ENCODE data around the gene TNK2. TPM values are rescaled to one million over a fixed set of nuclear protein-coding genes. Genes with fewer than 3 reads are reported as not detected.

Gene TNK2
- total RNA-seq, 1 experiment from 2014 or later = 55.1 TPM

DNA sequence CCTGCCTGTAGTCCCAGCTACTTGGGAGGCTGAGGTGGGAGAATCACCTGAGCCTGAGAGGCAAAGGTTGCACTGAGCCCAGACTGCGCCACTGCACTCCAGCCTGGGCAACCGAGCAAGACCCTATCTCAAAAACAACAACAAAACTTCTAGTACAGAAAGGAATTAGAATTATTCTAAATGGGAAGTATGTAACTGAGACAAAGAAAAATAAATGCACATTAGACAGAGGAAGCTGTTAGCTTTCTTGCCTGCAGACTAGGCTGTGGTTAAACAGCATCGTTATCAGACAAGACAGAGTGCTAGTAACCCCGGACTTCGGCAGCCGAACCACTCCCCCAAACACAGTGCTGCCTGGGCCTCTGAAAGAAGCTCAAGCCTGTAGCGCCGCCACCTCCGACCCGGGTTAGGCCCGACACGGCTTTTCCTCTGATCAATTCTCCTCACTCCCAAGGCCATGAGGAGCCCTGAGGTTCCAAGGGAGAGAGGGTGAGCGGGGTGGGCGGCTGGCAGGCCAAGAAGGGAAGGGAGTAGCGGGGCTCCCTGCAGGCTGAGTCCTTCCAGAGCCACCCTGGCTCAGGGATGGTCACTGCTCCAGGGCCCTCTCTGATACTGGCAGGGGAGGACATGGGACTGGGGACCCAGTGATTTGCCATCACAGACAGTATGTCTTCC, 51.8 kb downstream of the TNK2 start:
- Histone ChIP-seq H3K36me3 (ENCODE audit: control insufficient read depth in 1 of 2, insufficient read depth in 2 of 2, low read length in 2 of 2) (no peaks in the 10 kb centered on the region), H3K9ac (ENCODE audit: low read length) (no peak overlapping the region), H3K9me3 (ENCODE audit: control insufficient read depth in 1 of 2, insufficient read depth in 1 of 2, low read depth in 1 of 2, low read length in 2 of 2) (no peaks in the 10 kb centered on the region), H3K4me2 (ENCODE audit: low read length) (no peak overlapping the region), H3K27me3 (ENCODE audit: insufficient read depth, low read length) (no peaks in the 10 kb centered on the region), H4K20me1 (ENCODE audit: insufficient read depth) (no peaks in the 10 kb centered on the region), H2AFZ (ENCODE audit: low read depth, low read length, poor library complexity, severe bottlenecking) (no peak overlapping the region), H3K79me2 (ENCODE audit: insufficient read depth, low read length) (no peaks in the 10 kb centered on the region), H3K4me1 (ENCODE audit: control insufficient read depth in 1 of 2, insufficient read depth in 2 of 2, low read length in 2 of 2) (peaks cover 0 to 10% of the 10 kb centered on the region in 2 experiments; a peak in 2 of 4 replicates), H3K4me3 (replicated peaks in 1 of 2; ENCODE audit: low read depth in 1 of 2, low read length in 2 of 2) (no peak overlapping the region), H3K27ac (ENCODE audit: low read depth, low read length) (no peak overlapping the region), H3K9me2 (ENCODE audit: insufficient read depth) (no peaks in the 10 kb centered on the region)
- CTCF ChIA-PET = interaction anchor here (4.9 kb wide), 1 partner anchor 37 kb away, joined by 53 read pairs; no protein-coding TSS in a partner anchor
- POLR2A ChIA-PET = no interaction called here
- no TSS peak for BruUV-seq (replicated peaks)
- TF ChIP-seq TCF7L2 (IDR thresholded peaks at IDR 0.05; ENCODE audit: borderline replicate concordance, extremely low read depth, insufficient read depth, insufficient read length) (no peak), ZNF274 (IDR thresholded peaks at IDR 0.05; ENCODE audit: low read depth, low read length) (no peak), ZFX (IDR thresholded peaks at IDR 0.05) (no peak), EZH2 (IDR thresholded peaks at IDR 0.05) (no peak), CEBPB (IDR thresholded peaks at IDR 0.05; ENCODE audit: low read depth) (no peak), JUND (IDR thresholded peaks at IDR 0.05) (no peak), EGR1 (IDR thresholded peaks at IDR 0.05; ENCODE audit: low read depth) (no peak), CBX3 (IDR thresholded peaks at IDR 0.05; ENCODE audit: low read depth) (no peak), EZH2phosphoT487 (IDR thresholded peaks at IDR 0.05; ENCODE audit: borderline replicate concordance) (no peak), RAD21 (IDR thresholded peaks at IDR 0.05; ENCODE audit: low read depth) (no peak), YY1 (IDR thresholded peaks at IDR 0.05; ENCODE audit: extremely low read depth, insufficient replicate concordance, low read depth, low read length) (no peak), POLR2A (IDR thresholded peaks at IDR 0.05; ENCODE audit: borderline replicate concordance, extremely low read depth, insufficient read depth, insufficient read length) (no peak), POLR2AphosphoS5 (IDR thresholded peaks at IDR 0.05; ENCODE audit: low read depth, low read length) (no peak), ELF1 (IDR thresholded peaks at IDR 0.05; ENCODE audit: borderline replicate concordance, low read depth) (no peak), FOSL1 (IDR thresholded peaks at IDR 0.05; ENCODE audit: low read depth) (no peak)
- TF ChIP-seq, protein P1, sequence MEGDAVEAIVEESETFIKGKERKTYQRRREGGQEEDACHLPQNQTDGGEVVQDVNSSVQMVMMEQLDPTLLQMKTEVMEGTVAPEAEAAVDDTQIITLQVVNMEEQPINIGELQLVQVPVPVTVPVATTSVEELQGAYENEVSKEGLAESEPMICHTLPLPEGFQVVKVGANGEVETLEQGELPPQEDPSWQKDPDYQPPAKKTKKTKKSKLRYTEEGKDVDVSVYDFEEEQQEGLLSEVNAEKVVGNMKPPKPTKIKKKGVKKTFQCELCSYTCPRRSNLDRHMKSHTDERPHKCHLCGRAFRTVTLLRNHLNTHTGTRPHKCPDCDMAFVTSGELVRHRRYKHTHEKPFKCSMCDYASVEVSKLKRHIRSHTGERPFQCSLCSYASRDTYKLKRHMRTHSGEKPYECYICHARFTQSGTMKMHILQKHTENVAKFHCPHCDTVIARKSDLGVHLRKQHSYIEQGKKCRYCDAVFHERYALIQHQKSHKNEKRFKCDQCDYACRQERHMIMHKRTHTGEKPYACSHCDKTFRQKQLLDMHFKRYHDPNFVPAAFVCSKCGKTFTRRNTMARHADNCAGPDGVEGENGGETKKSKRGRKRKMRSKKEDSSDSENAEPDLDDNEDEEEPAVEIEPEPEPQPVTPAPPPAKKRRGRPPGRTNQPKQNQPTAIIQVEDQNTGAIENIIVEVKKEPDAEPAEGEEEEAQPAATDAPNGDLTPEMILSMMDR (IDR thresholded peaks at IDR 0.05 in 2 of 3, conservative IDR thresholded peaks at IDR 0.05 in 1 of 3; ENCODE audit: borderline replicate concordance in 1 of 3, insufficient read depth in 1 of 3, low read depth in 2 of 3, low read length in 2 of 3) = no peak
- TF ChIP-seq, protein P2, sequence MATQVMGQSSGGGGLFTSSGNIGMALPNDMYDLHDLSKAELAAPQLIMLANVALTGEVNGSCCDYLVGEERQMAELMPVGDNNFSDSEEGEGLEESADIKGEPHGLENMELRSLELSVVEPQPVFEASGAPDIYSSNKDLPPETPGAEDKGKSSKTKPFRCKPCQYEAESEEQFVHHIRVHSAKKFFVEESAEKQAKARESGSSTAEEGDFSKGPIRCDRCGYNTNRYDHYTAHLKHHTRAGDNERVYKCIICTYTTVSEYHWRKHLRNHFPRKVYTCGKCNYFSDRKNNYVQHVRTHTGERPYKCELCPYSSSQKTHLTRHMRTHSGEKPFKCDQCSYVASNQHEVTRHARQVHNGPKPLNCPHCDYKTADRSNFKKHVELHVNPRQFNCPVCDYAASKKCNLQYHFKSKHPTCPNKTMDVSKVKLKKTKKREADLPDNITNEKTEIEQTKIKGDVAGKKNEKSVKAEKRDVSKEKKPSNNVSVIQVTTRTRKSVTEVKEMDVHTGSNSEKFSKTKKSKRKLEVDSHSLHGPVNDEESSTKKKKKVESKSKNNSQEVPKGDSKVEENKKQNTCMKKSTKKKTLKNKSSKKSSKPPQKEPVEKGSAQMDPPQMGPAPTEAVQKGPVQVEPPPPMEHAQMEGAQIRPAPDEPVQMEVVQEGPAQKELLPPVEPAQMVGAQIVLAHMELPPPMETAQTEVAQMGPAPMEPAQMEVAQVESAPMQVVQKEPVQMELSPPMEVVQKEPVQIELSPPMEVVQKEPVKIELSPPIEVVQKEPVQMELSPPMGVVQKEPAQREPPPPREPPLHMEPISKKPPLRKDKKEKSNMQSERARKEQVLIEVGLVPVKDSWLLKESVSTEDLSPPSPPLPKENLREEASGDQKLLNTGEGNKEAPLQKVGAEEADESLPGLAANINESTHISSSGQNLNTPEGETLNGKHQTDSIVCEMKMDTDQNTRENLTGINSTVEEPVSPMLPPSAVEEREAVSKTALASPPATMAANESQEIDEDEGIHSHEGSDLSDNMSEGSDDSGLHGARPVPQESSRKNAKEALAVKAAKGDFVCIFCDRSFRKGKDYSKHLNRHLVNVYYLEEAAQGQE (IDR thresholded peaks at IDR 0.05; ENCODE audit: low read depth) = no peak
- RAD21 ChIA-PET (ENCODE audit: low non-redundant PET in 1 of 2, low total read pairs in 2 of 2, uncharacterized antibody in 2 of 2, unreplicated experiment in 2 of 2) = no interaction called here
- DNase-seq (ENCODE audit: low read depth, low spot score) = no peak
- intact Hi-C loops (cut with micrococcal nuclease) = no loop called here
- ATAC-seq = no peak

All from HCT116 (cell line).